ENCODE measurements around the gene ARF3.

DNA sequence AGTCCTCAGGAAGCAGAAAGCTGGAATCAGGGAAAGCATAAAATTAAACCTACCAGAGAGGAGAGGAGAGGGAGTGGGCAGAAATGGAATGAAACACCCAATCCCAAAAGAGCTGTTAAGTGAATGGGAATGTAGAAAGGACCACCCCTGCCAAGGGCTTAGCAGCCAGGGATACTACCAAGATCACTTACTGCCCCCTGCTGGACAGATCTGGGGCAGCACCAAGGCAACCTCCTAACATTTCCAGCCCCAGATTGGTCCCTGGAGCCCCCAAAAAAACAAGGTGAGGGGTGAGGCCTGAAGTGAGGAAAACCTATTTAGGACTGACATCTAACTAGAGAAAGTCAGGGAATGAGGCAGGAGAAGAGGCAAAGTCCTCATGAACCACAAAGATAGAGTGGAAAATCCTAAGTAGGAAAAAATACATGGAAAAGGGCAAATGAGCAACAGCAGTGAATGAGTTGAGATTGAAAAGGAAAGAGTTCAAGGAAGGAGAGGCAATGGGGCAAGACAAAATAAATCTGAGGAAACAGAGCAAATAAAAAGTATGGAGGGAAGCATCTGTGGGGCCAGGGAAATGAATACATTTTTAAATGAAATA, 20.8 kb downstream of the ARF3 start:
- no peak for TF ChIP-seq EZH2phosphoT487 (IDR thresholded peaks at IDR 0.05; ENCODE audit: insufficient read depth, low read depth)
- no peak for TF ChIP-seq EZH2 (IDR thresholded peaks at IDR 0.05; ENCODE audit: insufficient read depth, poor library complexity, severe bottlenecking)

Measured in GM23248 (cell line).